IPS DF 6.9 (cell line): ENCODE results near the gene KRT83.
"Not testable (repeated sequence)": the region's sequence is repeated elsewhere in the genome, so short reads cannot be mapped to it uniquely, and the experiment has no call there.

Experiments
- DNase-seq: peaks from one replicate; pipeline ENCODE4 v3.0.0-alpha.2; 2013; ENCODE audit warnings: low read depth, low spot score
- H3K27ac ChIP-seq: one replicate; pipeline ENCODE4 v1.5.1; 2013; ENCODE audit warnings: low read length, control low read depth
- H3K27me3 ChIP-seq: 2 replicates; pipeline ENCODE4 v1.6.1; 2013; ENCODE audit warnings: mild to moderate bottlenecking, low read length; ENCODE audit not compliant: control insufficient read depth, insufficient read depth
- H3K36me3 ChIP-seq: 2 replicates; pipeline ENCODE4 v1.6.1; 2013; ENCODE audit warnings: low read length; ENCODE audit not compliant: control insufficient read depth, insufficient read depth
- H3K4me1 ChIP-seq: 2 replicates; pipeline ENCODE4 v1.6.1; 2013; ENCODE audit warnings: low read length; ENCODE audit not compliant: control insufficient read depth, insufficient read depth
- H3K4me3 ChIP-seq: 2 replicates; pipeline ENCODE4 v1.5.1; 2013; ENCODE audit warnings: mild to moderate bottlenecking, low read length
- H3K9me3 ChIP-seq: 2 replicates; pipeline ENCODE4 v1.6.1; 2013; ENCODE audit warnings: low read length, inconsistent platforms; ENCODE audit not compliant: control insufficient read depth, insufficient read depth
- WGBS: extraction: QIAGEN DNeasy Blood & Tissue Kit; methylation state at CpG from one replicate; pipeline ENCODE4 v1.1.7; 2013; ENCODE audit warnings: mixed read lengths, missing lambda C conversion rate; ENCODE audit not compliant: insufficient read length, insufficient coverage; 5-methylcytosine and 5-hydroxymethylcytosine counted together

Gene KRT83

GRCh38 chr12:52352951-52353350 is 31.8 kb upstream of the KRT83 start:
- no peaks in the 10 kb centered on the region for H3K9me3 ChIP-seq
- no CpG with 5 or more reads among the region's 2 CpGs for WGBS
- H3K36me3 ChIP-seq, result no peaks in the 10 kb centered on the region
- no peaks in the 10 kb centered on the region for H3K4me1 ChIP-seq
- no peak overlapping the region for H3K4me3 ChIP-seq
- H3K27me3 ChIP-seq, result no peaks in the 10 kb centered on the region
- no peak for DNase-seq
- no peak overlapping the region for H3K27ac ChIP-seq

- no CpG with 5 or more reads among the region's 9 CpGs for WGBS
- DNase-seq, result no peak
- H3K4me1 ChIP-seq, result no peaks in the 10 kb centered on the region
- H3K27me3 ChIP-seq, result no peaks in the 10 kb centered on the region
- no peak overlapping the region for H3K4me3 ChIP-seq
- H3K36me3 ChIP-seq, result no peaks in the 10 kb centered on the region
- H3K9me3 ChIP-seq, result no peaks in the 10 kb centered on the region
- no peak overlapping the region for H3K27ac ChIP-seq
These were observed 30.2 kb upstream of the KRT83 start for GRCh38 chr12:52351196-52352059.

DNA sequence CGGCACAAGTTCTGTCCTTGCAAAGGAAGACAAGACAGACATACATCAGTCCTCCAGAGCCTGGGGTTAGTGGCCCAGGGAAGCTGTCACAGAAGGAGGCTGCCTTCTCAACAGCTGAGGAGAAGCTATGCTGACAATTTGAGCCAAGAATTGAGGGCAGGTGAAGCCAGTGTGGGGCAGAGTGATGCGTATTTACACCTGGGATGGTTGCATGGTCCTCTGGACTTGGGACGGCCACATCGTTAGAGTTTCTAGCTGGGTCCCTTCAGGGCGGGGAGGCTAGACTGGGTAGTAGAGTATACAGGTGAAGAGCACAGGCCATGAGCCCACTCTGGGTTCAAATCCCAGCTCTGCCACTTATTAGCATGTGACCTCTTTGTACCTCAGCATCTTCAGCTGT is 29.6 kb upstream of the KRT83 start:
- DNase-seq, result no peak
- Histone ChIP-seq H3K36me3 (no peaks in the 10 kb centered on the region), H3K9me3 (no peaks in the 10 kb centered on the region), H3K4me3 (no peak overlapping the region), H3K4me1 (no peaks in the 10 kb centered on the region), H3K27me3 (no peaks in the 10 kb centered on the region), H3K27ac (no peak overlapping the region)
- no CpG with 5 or more reads among the region's 5 CpGs for WGBS

DNA sequence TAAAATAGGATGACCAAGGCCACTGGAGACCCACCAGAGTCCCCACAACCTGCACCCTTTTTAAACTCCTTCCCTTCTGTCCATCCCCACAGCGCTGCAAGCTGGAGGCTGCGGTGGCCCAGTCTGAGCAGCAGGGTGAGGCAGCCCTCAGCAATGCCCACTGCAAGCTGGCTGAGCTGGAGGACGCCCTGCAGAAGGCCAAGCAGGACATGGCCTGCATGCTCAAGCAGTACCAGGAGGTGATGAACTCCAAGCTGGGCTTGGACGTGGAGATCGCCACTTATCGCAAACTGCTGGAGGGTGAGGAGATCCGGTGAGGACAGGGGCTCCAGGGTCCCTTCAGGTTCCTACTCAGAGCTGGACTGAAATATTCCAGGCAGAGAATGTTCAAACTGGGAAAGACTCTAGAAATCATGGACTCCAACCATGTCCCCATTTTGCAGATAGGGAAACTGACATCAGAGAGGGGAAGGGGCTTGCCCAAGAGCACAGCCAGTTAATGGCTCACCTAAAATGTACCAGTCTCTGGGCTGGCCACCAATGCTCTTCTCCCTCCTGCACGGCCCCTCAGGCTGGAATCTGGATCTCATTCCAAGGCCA is 28.9 kb upstream of the KRT83 start:
- Histone ChIP-seq H3K27me3 (no peaks in the 10 kb centered on the region), H3K27ac (no peak overlapping the region), H3K4me1 (no peaks in the 10 kb centered on the region), H3K36me3 (no peaks in the 10 kb centered on the region), H3K9me3 (no peaks in the 10 kb centered on the region), H3K4me3 (no peak overlapping the region)
- no peak for DNase-seq
- no CpG with 5 or more reads among the region's 8 CpGs for WGBS

GRCh38 chr12:52349196-52349595 is 28.0 kb upstream of the KRT83 start:
- 100% methylated on average over 3 of the region's 6 CpGs for WGBS
- DNase-seq, result no peak
- Histone ChIP-seq H3K36me3 (no peaks in the 10 kb centered on the region), H3K9me3 (no peaks in the 10 kb centered on the region), H3K27ac (no peak overlapping the region), H3K4me3 (no peak overlapping the region), H3K4me1 (no peaks in the 10 kb centered on the region), H3K27me3 (no peaks in the 10 kb centered on the region)

- DNase-seq, result no peak
- Histone ChIP-seq H3K36me3 (no peaks in the 10 kb centered on the region), H3K27ac (no peak overlapping the region), H3K9me3 (no peaks in the 10 kb centered on the region), H3K27me3 (no peaks in the 10 kb centered on the region), H3K4me3 (no peak overlapping the region), H3K4me1 (no peaks in the 10 kb centered on the region)
- WGBS, result no CpG with 5 or more reads among the region's 16 CpGs
These were observed 26.6 kb upstream of the KRT83 start for GRCh38 chr12:52347551-52348510.

DNA sequence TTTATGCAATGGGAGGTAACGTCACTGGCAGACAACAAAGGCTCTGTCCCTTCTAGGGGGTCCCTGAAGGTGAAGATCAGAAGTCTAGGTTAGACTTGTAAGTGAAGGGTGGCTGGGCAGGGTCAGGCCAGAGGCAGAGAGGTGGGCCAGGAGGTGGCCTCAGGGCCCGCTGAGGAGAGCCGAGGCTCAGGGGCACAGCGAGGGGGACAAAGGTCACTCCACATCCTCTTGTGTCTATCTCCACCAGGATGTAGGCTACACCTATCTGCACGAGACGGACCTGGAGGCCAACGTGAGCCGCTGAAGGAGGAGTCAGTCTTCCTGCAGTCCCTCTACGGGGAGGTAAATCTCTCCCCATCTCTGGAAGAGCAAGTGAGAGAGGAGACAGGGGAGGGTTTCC is 25.8 kb upstream of the KRT83 start:
- H3K36me3 ChIP-seq, result no peaks in the 10 kb centered on the region
- DNase-seq, result no peak
- WGBS, result no CpG with 5 or more reads among the region's 9 CpGs
- no peaks in the 10 kb centered on the region for H3K27me3 ChIP-seq
- H3K27ac ChIP-seq, result no peak overlapping the region
- H3K4me1 ChIP-seq, result no peaks in the 10 kb centered on the region
- H3K9me3 ChIP-seq, result no peaks in the 10 kb centered on the region
- no peak overlapping the region for H3K4me3 ChIP-seq

DNA sequence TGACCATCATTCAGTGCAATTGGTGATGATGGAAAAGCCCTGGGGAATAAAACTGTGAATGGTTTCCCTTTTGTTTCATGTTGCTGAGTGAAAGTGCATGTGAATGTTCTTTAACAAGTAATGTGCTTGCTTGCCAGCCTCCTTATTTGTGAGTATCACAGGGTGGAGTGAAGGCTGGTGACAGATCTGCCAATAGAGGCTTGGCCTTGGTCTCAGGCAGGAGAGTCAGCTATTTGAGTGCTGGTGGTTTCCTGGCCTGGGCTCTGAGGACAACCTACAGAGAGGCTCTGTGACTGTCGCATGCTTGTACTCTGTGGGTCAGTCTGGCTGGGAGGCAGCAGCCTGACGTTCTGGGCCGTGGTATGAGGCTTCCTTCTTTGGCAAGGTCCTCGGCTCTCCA is 25.4 kb upstream of the KRT83 start:
- no peak overlapping the region for H3K4me3 ChIP-seq
- H3K36me3 ChIP-seq, result no peaks in the 10 kb centered on the region
- no peaks in the 10 kb centered on the region for H3K27me3 ChIP-seq
- WGBS, result no CpG with 5 or more reads among the region's 4 CpGs
- DNase-seq, result no peak
- H3K27ac ChIP-seq, result no peak overlapping the region
- H3K9me3 ChIP-seq, result no peaks in the 10 kb centered on the region
- H3K4me1 ChIP-seq, result no peaks in the 10 kb centered on the region

GRCh38 chr12:52345041-52345440 is 23.8 kb upstream of the KRT83 start:
- no CpG with 5 or more reads among the region's 8 CpGs for WGBS

DNA sequence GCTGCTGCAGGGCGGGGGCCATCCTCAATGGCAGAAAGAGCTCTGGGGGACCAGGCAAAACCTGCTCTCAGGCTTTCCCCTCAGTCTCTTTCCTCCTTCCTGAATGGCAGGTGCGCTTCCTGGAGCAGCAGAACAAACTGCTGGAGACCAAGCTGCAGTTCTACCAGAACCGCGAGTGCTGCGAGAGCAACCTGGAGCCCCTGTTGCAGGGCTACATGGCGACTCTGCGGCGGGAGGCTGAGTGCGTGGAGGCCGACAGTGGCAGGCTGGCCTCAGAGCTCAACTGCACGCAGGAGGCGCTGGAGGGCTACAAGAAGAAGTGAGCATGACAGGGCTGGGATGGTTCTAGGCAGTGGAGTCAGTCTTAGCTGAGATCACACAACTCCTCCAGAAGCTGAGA is 22.9 kb upstream of the KRT83 start:
- H3K4me1 ChIP-seq, result no peaks in the 10 kb centered on the region
- no peaks in the 10 kb centered on the region for H3K36me3 ChIP-seq
- no peak for DNase-seq
- H3K4me3 ChIP-seq, result no peak overlapping the region
- no CpG with 5 or more reads among the region's 12 CpGs for WGBS
- H3K27ac ChIP-seq, result no peak overlapping the region
- no peaks in the 10 kb centered on the region for H3K9me3 ChIP-seq
- no peaks in the 10 kb centered on the region for H3K27me3 ChIP-seq

More at GRCh38 chr12:52345041-52345440, 23.8 kb upstream of the KRT83 start:
- DNase-seq, H3K9me3 ChIP-seq, H3K27ac ChIP-seq, H3K36me3 ChIP-seq, H3K4me3 ChIP-seq, H3K27me3 ChIP-seq, H3K4me1 ChIP-seq: not testable (repeated sequence)
